Measurements from ENCODE around the gene VIT. TPM values are rescaled to one million over a fixed set of nuclear protein-coding genes. Genes with fewer than 3 reads are reported as not detected.

Gene VIT
- polyA plus RNA-seq, 1 of the 3 experiments (the other 2 are of a cell fraction), result not detected

GRCh38 chr2:36859366-36859792 is 162.9 kb downstream of the VIT start:
- Histone ChIP-seq H3K9me3 (no peaks in the 10 kb centered on the region), H4K20me1 (ENCODE audit: insufficient read depth) (no peaks in the 10 kb centered on the region), H3K9me2 (no peaks in the 10 kb centered on the region), H3K4me2 (no peak overlapping the region), H3F3A (replicated peaks; ENCODE audit: insufficient read depth) (peaks cover 4% of the 10 kb centered on the region), H3K27ac (ENCODE audit: low read depth in 2 of 2, low read length in 1 of 2) (no peak overlapping the region), H3K79me2 (ENCODE audit: insufficient read depth) (no peaks in the 10 kb centered on the region), H3K27me3 (ENCODE audit: insufficient read depth) (no peaks in the 10 kb centered on the region), H3K4me1 (ENCODE audit: control insufficient read depth in 1 of 2, insufficient read depth in 2 of 2, low read depth in 1 of 2, low read length in 1 of 2) (no peaks in the 10 kb centered on the region), H3K4me3 (ENCODE audit: low read depth in 2 of 2, low read length in 1 of 2) (no peak overlapping the region), H3K36me3 (replicated peaks in 1 of 2; ENCODE audit: control insufficient read depth in 1 of 2, insufficient read depth in 2 of 2, low read length in 1 of 2) (peaks cover 40 to 42% of the 10 kb centered on the region in 2 experiments), H3K9ac (no peak overlapping the region), H2AFZ (ENCODE audit: low read depth) (no peak overlapping the region)
- WGBS (ENCODE audit: low lambda C conversion rate), result 84% methylated on average over 1 of the region's 1 CpG
- CTCF ChIA-PET, result no interaction called here
- POLR2A ChIA-PET, result no interaction called here
- no peak for DNase-seq
- TF ChIP-seq FOXM1 (IDR thresholded peaks at IDR 0.05; ENCODE audit: low read depth) (no peak), YY1 (IDR thresholded peaks at IDR 0.05; ENCODE audit: low read depth) (no peak), PBX3 (IDR thresholded peaks at IDR 0.05) (no peak), TAF1 (IDR thresholded peaks at IDR 0.05; ENCODE audit: borderline replicate concordance, low read depth, low read length) (no peak), JUND (IDR thresholded peaks at IDR 0.05) (no peak), GABPA (IDR thresholded peaks at IDR 0.05; ENCODE audit: low read depth) (no peak), FOXJ3 (CRISPR knock-in tag; IDR thresholded peaks at IDR 0.05) (no peak), GATA2 (CRISPR knock-in tag; IDR thresholded peaks at IDR 0.05) (no peak), RFX5 (IDR thresholded peaks at IDR 0.05; ENCODE audit: low read length) (no peak), FOSL2 (IDR thresholded peaks at IDR 0.05; ENCODE audit: borderline replicate concordance, low read depth) (no peak), IRF3 (IDR thresholded peaks at IDR 0.05; ENCODE audit: low read depth, low read length) (no peak), MEF2A (IDR thresholded peaks at IDR 0.05; ENCODE audit: borderline replicate concordance, low read depth) (no peak), EP300 (IDR thresholded peaks at IDR 0.05; ENCODE audit: borderline replicate concordance in 1 of 2, low read depth in 1 of 2, low read length in 1 of 2) (no peak), RAD21 (IDR thresholded peaks at IDR 0.05; ENCODE audit: low read length) (no peak), ELF1 (IDR thresholded peaks at IDR 0.05) (no peak), SMC3 (IDR thresholded peaks at IDR 0.05; ENCODE audit: low read depth, low read length) (no peak), MXI1 (IDR thresholded peaks at IDR 0.05; ENCODE audit: low read depth, low read length) (no peak), EZH2phosphoT487 (IDR thresholded peaks at IDR 0.05; ENCODE audit: borderline replicate concordance, low read depth) (no peak)
- TF ChIP-seq, protein P1, sequence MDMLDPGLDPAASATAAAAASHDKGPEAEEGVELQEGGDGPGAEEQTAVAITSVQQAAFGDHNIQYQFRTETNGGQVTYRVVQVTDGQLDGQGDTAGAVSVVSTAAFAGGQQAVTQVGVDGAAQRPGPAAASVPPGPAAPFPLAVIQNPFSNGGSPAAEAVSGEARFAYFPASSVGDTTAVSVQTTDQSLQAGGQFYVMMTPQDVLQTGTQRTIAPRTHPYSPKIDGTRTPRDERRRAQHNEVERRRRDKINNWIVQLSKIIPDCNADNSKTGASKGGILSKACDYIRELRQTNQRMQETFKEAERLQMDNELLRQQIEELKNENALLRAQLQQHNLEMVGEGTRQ (IDR thresholded peaks at IDR 0.05; ENCODE audit: borderline replicate concordance, low read depth, low read length), result no peak
- TF ChIP-seq, protein P2, sequence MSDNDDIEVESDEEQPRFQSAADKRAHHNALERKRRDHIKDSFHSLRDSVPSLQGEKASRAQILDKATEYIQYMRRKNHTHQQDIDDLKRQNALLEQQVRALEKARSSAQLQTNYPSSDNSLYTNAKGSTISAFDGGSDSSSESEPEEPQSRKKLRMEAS (IDR thresholded peaks at IDR 0.05; ENCODE audit: low read depth), result no peak

All from SK-N-SH (cell line).